GM18508 (cell line): Measurements from ENCODE around the gene STXBP5.

ENCODE experiments used
- ATAC-seq: cut with Tn5 transposase; IDR thresholded peaks from one replicate; pipeline ENCODE4 v1.9.1; 2021; ENCODE audit warnings: moderate number of reproducible peaks; ENCODE audit not compliant: insufficient read depth, unreplicated experiment

Gene STXBP5

DNA sequence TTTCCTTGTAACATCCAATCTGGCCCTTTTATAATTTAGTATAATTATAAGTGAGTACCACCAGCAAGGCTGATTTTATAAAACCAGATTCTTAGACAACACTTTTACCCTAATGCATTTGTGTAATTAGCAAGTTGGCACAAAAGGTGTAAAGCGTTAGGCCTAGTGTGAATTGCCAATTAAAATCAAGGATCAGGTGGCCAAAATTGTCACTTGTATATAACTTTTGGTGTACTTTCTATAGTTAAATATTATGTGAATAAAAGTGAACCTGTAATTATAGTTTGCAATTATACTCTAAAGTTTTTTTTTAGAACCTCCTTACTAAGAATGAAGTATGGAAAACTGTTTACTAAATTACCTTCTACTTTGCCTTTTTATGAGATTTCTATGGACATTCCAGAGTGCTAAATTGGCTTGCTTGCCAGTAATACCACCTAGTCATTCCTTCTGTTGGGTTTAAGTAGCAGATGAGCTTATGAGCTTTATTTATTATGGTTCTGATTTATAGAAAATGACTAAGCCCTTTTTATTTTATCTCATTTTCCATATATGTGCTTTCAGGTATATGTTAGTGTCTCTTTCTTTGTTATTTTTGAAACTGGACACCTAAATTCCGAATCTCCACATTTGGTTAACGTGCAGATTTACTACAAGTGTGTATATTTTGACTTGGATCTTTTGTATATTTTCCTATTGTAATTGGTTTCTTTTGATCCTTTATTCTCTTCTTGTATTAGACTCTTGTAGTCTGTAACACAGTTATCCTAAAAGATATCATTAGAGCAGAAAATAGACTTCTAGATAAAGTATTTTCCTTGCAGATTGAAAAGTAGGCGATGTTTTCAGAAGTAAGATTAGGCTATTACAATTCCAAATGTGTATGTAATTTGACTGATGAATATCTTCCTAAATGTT is 3.9 kb downstream of the STXBP5 start:
- ATAC-seq, result no peak

- ATAC-seq, result no peak
Observed at GRCh38 chr6:147209762-147210449, 5.7 kb downstream of the STXBP5 start.

DNA sequence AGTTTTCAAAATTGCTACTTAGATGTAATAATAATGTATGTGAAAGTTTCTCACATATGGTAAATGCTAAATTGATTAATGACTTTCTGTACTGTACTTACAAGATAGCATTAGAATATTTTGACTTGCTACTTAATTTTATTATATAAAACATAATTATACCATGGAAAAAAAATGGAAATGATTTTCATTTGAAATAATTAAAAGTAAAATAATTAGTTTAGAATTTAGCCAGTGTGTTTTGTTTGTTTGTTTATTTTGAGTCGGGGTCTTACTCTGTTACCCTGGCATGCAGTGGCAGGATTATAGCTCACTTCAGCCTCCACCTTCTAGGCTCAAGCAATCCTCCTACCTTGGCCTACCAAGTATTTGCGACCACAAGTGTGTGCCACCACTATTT is 7.1 kb downstream of the STXBP5 start:
- ATAC-seq, result no peak

- ATAC-seq, result no peak
Observed at GRCh38 chr6:147211831-147212230, 7.6 kb downstream of the STXBP5 start.

DNA sequence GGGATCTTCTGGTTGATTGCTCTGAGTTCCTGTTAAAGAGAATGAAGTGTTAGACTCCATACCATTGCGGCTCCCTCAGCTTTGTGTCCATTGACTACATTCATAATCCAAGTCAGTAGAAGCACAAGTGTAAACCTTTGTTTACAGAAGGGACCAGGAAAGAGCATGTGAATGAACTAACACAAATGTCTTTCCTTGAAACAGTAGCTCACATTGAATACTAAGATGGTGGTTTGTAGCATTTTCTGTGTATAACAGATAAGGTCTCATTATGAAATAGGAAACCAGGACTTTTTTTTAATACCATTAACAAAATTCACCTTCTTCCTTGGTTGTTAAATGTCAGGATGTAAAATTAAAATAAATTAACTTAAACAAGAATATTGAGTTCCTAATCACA is 8.4 kb downstream of the STXBP5 start:
- no peak for ATAC-seq

DNA sequence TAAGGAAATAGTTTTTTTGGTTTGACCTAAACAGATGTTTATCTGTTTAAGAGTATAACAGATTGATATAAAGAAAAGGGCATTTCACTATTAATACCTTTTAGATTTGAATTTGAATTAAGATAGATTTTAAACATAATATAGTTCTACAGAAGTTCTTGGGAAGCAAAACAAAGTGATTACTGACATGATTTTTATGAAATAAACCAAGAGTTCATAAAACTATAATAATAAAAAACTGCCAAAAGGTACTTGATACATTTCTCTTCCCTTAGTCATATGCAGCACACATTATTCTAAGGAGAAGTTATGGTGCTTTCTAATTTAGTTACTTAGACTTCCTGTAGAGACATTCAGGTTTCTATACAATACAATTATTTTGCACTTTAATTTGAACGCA is 9.6 kb downstream of the STXBP5 start:
- ATAC-seq, result no peak

DNA sequence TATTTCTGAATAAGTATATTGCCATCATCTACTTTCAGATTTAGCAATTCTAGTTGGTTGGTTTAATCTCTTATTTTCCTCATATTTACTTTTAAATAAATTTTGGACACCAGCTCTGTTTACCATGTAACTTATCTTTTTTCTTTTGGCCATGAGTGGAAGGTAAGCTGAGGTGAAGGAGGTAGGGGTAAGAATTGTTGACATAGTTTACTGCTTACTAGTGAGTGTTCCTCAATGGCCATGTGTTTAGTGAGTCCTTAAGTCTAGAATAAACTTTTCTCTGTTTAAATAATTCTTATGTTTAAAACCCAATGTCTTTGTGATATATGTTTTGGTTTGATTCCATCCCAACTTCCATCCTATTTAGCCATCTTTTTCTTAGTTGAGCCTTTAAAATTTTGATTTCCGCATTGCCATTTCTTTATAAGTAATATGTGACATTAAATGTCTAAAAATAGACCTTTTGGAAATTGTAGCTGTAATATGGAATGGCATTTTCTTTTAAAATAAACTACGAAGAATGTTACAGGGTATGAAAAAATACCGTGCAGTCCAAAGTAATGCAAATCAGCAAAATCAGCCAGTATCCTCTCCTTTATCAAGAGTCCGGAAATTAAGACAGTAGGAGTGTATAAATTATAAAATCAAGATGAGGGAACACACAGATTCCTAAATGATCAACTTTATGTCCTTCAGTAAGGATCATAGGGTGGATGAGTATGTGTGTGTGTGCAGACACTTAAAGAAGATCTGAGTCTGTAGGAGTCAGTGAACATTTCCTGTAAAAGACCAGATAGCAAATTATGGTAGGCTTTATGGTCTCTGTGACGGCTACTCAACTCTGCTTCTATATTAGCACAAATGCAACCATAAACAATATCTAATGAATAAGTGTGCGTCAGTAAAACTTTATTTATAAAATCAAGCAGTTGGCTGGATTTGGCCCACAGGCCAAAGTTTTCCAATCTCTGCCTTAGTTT is 10.3 kb downstream of the STXBP5 start:
- ATAC-seq, result no peak

- no peak for ATAC-seq
Observed at GRCh38 chr6:147216915-147217314, 12.7 kb downstream of the STXBP5 start.

GRCh38 chr6:147217840-147218404 is 13.7 kb downstream of the STXBP5 start:
- ATAC-seq, result no peak

DNA sequence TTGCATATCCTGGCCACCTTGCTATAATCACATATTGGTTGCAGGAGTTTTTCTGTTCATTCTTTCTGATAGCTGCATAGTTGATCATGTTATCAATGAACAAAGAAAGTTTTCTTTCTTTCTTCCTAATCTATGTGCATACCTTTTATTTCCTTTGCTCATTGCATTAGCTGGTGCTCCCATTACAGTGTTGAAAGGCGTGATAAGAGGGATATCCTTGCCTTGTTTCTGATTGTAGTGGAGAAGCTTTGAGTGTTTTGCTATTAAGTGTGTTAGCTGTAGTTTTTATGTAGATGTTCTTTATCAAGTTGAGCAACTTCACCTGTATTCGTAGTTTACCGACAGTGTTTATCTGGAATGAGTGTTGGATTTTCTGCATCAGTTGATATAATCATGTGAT is 14.6 kb downstream of the STXBP5 start:
- no peak for ATAC-seq

GRCh38 chr6:147219463-147219862 is 15.2 kb downstream of the STXBP5 start:
- ATAC-seq, result no peak

GRCh38 chr6:147220345-147220744 is 16.1 kb downstream of the STXBP5 start:
- no peak for ATAC-seq

DNA sequence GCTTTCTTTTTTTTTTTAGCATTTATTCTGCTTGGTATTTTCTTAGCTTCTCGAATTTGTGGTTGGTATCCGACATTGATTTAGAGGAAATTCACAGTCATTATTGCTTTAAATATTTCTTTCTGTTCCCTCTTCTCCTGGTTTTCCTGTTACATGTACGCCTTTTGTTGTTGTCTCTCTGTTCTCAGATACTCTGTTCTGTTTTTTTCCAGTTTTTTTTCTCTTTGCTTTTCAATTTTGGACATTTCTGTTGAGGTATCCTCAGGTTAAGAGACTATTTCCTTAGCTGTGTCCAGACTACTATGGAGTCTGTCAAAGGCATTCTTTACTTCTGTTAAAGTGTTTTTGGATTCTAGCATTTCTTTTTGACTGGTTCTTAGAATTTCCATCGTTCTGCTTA is 17.5 kb downstream of the STXBP5 start:
- no peak for ATAC-seq

DNA sequence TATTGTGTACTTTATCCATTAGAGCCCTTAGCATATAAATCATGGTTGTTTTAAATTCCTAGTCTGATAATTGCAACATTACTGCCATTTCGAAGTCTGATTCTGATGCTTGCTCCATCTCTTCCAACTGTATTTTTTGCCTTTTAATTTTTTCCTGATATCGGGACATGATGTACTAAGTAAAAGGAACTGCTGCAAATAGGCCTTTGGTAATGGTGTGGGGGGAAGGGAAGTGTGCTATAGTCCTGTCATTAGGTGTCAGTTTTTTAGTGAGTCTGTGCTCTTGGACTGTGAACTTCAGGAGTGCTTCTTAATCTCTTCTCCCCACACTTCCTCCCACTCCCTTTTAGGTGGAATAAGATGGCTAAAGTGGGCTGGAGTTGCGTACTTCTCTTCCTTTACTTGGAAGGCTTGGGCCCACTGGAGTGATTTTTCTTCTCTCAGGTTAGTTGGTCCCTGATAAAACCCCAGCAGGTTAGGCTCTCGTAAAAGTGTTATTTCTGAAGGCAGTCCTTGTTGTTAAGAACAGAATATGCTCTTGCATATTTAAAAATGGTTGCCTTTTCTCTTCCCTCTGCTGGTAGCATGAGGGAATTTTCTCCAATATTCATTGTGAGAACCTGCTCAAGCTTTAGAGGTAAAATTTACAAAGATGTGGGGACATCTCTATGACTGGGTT is 18.1 kb downstream of the STXBP5 start:
- ATAC-seq, result no peak

- ATAC-seq, result no peak
Observed at GRCh38 chr6:147223736-147224135, 19.5 kb downstream of the STXBP5 start.

DNA sequence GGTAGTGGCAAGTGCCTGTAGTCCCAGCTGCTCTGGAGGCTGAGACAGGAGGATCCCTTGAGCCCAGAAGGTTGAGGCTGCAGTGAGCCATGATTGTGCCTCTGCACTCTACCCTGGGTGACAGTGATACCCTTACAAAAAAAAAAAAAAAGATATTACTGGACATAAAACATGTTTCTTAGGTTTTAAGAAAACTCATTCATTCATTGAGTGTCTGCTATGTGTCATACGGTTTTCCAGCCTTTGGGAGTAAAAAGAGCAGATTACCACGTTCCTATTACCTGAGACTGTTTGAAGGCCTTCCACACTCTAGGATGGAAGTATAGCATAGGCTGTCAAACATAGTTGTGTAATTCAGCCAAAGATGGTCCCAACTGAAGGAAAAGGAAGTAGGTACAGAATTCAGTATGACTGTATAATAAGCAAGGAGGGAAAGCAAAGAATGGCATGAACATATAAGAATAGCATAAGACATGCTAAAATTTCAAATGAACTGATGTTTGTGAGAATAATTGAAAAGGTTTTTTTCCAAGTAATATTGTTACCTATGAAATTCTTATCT is 22.0 kb downstream of the STXBP5 start:
- no peak for ATAC-seq

- no peak for ATAC-seq
Observed at GRCh38 chr6:147226877-147227276, 22.7 kb downstream of the STXBP5 start.

- no peak for ATAC-seq
Observed at GRCh38 chr6:147227770-147228320, 23.6 kb downstream of the STXBP5 start.

DNA sequence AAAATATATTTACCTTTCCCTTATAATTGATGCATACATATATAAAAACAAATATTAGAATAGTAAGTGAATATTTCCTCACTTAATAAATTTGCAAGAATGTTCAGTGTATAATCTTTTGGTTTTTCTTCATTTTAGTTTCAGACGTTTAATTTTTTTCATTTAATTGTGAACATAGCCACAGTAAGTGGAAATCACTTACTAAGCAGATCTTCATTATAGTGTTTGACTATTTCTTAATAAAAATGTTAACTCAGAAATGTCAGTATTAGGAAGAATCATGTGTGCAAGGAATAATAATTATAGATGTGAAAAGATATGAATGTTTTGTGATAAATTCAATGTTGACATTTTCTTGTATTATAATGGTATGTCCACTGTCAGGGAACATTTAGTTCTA is 27.4 kb downstream of the STXBP5 start:
- no peak for ATAC-seq
